AG04450 (cell line): ENCODE results near the gene ETV7. TPM values are rescaled to one million over a fixed set of nuclear protein-coding genes. Genes with fewer than 3 reads are reported as not detected.

Source experiments
- CTCF ChIA-PET: fragments of 300-600, 350-600 bp; formaldehyde crosslinking; extraction: SDS; loops from one replicate; lab custom pipeline; 2022; ENCODE audit warnings: antibody characterized with exemption, inconsistent platforms; lab: Charles Lee
- POLR2A ChIA-PET: fragments of 350-600 bp; formaldehyde crosslinking; extraction: SDS; loops from one replicate; lab custom pipeline; 2021; ENCODE audit warnings: antibody characterized with exemption, inconsistent platforms; lab: Yijun Ruan, JAX
- DNase-seq: peaks from one replicate; pipeline ENCODE4 v3.0.0-alpha.2; 2011; ENCODE audit warnings: low read depth, low spot score
- H3K27ac ChIP-seq: one replicate; pipeline ENCODE4 v1.5.1; 2012; ENCODE audit warnings: low read depth, low read length, control low read depth
- H3K27me3 ChIP-seq: one replicate; pipeline ENCODE4 v1.6.0; 2012; ENCODE audit warnings: low read length; ENCODE audit not compliant: control insufficient read depth, insufficient read depth
- H3K4me3 ChIP-seq: 2 replicates; pipeline ENCODE4 v1.5.1; 2011; ENCODE audit warnings: mild to moderate bottlenecking, low read depth, low read length, control low read depth
- H3K9me3 ChIP-seq: 2 replicates; pipeline ENCODE4 v1.5.1; 2012; ENCODE audit warnings: low read length; ENCODE audit not compliant: control insufficient read depth, insufficient read depth
- polyA plus RNA-seq: library from polyadenylated mRNA; depleted of rRNA; stranded (reverse); fragments of >200 nt; gene quantifications from 2 replicates; pipeline ENCODE4 v1.2.3, GENCODE V29; 2011
- TF ChIP-seq, protein P1 (sequence below): IDR thresholded peaks from 2 replicates; pipeline ENCODE4 v1.5.1; 2011; ENCODE audit warnings: low read depth, low read length, control low read depth, inconsistent platforms

ETV7 gene
- polyA plus RNA-seq, 1 experiment: 0.41 TPM

DNA sequence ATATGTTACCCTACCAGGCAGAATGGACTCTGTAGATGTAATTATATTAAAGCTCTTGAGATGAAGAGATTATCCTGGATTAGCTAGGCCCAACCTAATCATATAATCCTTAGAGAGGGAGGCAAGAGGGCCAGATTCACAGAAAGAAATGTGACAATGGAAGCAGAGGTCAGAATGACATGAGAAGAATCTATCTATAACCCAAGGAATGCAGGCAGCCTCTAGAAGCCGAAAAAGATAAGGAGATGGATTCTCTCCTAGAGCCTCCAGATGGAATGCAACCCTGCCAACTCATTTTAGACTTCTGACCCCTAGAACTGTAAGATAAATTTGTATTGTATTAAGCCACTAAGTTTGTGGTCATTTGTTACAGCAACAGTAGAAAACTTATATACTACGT is 42.9 kb upstream of the ETV7 start:
- ChIA-PET CTCF (no interaction called here), POLR2A (interaction anchor here (0.7 kb wide), 1 partner anchor 11 kb away, joined by 3 read pairs; no protein-coding TSS in a partner anchor)
- DNase-seq: no peak
- Histone ChIP-seq H3K4me3 (no peak overlapping the region), H3K27ac (no peak overlapping the region), H3K9me3 (peaks cover 4% of the 10 kb centered on the region; the same call in 1 of the 2 replicates), H3K27me3 (no peaks in the 10 kb centered on the region)
- TF ChIP-seq, protein P1, sequence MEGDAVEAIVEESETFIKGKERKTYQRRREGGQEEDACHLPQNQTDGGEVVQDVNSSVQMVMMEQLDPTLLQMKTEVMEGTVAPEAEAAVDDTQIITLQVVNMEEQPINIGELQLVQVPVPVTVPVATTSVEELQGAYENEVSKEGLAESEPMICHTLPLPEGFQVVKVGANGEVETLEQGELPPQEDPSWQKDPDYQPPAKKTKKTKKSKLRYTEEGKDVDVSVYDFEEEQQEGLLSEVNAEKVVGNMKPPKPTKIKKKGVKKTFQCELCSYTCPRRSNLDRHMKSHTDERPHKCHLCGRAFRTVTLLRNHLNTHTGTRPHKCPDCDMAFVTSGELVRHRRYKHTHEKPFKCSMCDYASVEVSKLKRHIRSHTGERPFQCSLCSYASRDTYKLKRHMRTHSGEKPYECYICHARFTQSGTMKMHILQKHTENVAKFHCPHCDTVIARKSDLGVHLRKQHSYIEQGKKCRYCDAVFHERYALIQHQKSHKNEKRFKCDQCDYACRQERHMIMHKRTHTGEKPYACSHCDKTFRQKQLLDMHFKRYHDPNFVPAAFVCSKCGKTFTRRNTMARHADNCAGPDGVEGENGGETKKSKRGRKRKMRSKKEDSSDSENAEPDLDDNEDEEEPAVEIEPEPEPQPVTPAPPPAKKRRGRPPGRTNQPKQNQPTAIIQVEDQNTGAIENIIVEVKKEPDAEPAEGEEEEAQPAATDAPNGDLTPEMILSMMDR: no peak

DNA sequence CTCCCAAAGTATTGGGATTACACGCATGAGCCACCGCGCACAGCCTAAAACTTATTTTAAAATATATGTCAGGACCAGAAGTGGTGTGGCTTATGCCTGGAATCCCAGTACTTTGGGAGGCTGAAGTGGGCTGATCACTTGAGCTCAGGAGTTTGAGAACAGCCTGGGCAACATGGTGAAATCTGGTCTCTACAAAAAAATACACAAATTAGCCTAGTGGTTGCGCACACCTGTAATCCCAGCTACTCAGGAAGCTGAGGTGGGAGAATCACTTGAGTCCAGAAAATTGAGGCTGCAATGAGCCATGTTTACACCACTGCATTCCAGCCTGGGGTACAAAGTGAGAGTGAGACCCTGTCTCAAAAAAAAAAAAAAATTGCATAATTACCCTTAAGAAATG is 41.4 kb upstream of the ETV7 start:
- H3K9me3 ChIP-seq: peaks cover 4% of the 10 kb centered on the region; the same call in 1 of the 2 replicates
- no peak overlapping the region for H3K27ac ChIP-seq
- no peak for DNase-seq
- TF ChIP-seq, protein P1: no peak
- no peak overlapping the region for H3K4me3 ChIP-seq
- CTCF ChIA-PET: no interaction called here
- no peaks in the 10 kb centered on the region for H3K27me3 ChIP-seq
- POLR2A ChIA-PET: no interaction called here

DNA sequence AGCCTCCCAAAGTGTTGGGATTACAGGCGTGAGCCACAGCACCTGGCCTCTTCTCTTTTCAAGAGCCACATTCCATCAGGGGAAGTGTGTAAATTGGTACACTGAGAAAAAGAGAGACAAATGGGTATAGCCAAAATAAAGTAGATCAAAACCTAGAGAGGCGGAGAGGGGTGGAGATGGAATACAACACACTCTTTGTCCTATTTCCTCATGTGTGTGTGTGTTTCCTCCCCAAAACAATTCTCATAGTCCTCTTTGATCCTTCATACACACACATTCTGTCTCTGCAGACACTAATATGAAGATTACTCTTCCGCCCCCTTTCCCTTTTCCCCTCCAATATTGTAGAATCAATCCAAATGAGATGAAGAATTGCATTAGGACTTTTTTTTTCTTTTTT is 39.2 kb upstream of the ETV7 start:
- H3K4me3 ChIP-seq: no peak overlapping the region
- H3K27ac ChIP-seq: no peak overlapping the region
- ChIA-PET CTCF (interaction anchor here (0.6 kb wide), 1 partner anchor 45 kb away, joined by 3 read pairs; no protein-coding TSS in a partner anchor), POLR2A (no interaction called here)
- H3K9me3 ChIP-seq: no peaks in the 10 kb centered on the region
- H3K27me3 ChIP-seq: no peaks in the 10 kb centered on the region
- DNase-seq: no peak
- TF ChIP-seq, protein P1: no peak

DNA sequence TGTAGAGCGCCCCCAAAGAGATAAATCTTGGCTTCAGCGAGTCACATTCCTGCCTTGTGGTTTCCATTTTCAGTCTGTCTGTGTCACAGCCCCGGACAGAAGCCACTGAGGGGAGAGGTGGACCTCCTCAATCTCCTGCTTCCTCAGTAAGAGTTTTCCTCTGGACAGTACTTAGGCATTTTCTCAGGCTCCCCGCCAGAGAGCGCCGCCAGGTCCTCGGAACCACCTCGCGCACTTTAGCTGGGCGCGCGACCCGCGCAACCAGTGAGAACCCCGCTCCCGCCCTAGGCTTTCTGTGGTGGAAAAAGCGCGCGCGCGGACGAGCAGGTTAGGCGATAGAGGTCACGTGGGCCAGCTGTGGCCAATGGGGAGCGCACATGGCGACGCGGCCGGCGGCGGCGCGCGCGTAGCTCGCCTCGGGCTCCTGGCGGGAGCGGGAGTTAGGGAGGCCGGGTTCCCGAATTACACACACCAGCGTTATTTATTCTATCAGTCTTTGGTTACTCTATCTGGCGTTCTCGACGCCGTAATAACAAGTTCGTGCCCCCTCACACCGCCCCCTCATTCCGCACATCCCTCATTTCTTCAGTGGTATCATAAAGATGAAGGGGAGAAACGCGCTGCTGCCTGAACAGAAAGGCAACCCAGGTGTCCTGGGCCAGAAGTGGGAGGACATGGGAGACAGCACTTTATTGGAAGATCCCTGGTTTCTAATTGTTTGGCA is 35.8 kb upstream of the ETV7 start:
- Histone ChIP-seq H3K4me3 (peak overlapping the region; percentile 76), H3K27ac (peak overlapping the region; percentile 31), H3K9me3 (no peaks in the 10 kb centered on the region), H3K27me3 (no peaks in the 10 kb centered on the region)
- ChIA-PET POLR2A (interaction anchor here (1.0 to 1.7 kb wide), 3 partner anchors 18 to 255 kb away, joined by 3 to 6 read pairs (median 4); partner anchors contain the start of gene CDKN1A), CTCF (interaction anchor here (0.5 to 1.4 kb wide), 7 partner anchors 9 to 231 kb away, joined by 3 to 6 read pairs (median 4); no protein-coding TSS in a partner anchor)
- TF ChIP-seq, protein P1: peak; percentile 72
- peak; percentile 91 for DNase-seq

DNA sequence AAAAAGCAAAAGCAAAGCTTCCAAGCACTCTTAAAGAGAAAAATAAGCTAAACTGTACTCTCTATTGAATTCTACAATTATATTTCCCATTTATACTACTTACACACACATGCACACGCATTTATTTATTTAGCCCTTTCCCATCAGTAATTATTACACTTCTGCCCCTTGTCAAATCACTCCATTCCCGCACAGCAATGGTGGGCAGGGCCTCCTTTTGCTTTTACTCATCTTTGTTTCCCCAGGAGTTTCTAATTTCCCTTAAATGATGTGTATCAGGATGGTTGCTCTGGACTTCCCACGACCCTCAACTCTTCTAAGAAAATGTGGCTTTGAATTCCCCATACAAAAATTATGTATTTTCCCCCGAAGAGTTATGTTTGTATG is 35.2 kb upstream of the ETV7 start:
- H3K27me3 ChIP-seq: no peaks in the 10 kb centered on the region
- CTCF ChIA-PET: interaction anchor here (0.5 to 1.4 kb wide), 4 partner anchors 81 to 232 kb away, joined by 3 to 6 read pairs (median 4); no protein-coding TSS in a partner anchor
- TF ChIP-seq, protein P1: no peak
- H3K4me3 ChIP-seq: peak overlapping the region; percentile 58
- no peak for DNase-seq
- no peak overlapping the region for H3K27ac ChIP-seq
- POLR2A ChIA-PET: interaction anchor here (0.6 to 1.7 kb wide), 4 partner anchors 19 to 256 kb away, joined by 3 to 6 read pairs (median 4); partner anchors contain the start of gene CDKN1A
- no peaks in the 10 kb centered on the region for H3K9me3 ChIP-seq
